GM18511 (cell line): ENCODE measurements around the gene PLCH2.
"Not testable (repeated sequence)": the region's sequence is repeated elsewhere in the genome, so short reads cannot be mapped to it uniquely, and the experiment has no call there.

Experiments used
- ATAC-seq: cut with Tn5 transposase; IDR thresholded peaks from one replicate; pipeline ENCODE4 v1.9.1; 2021; ENCODE audit warnings: mild to moderate bottlenecking, moderate library complexity; ENCODE audit not compliant: unreplicated experiment

PLCH2 gene

GRCh38 chr1:2442661-2443060 is 33.4 kb upstream of the PLCH2 start:
- no peak for ATAC-seq

GRCh38 chr1:2443277-2444137 is 32.6 kb upstream of the PLCH2 start:
- ATAC-seq, result no peak

GRCh38 chr1:2444138-2444591 is 31.9 kb upstream of the PLCH2 start:
- no peak for ATAC-seq

GRCh38 chr1:2445162-2445822 is 30.8 kb upstream of the PLCH2 start:
- no peak for ATAC-seq

GRCh38 chr1:2445823-2446215 is 30.3 kb upstream of the PLCH2 start:
- no peak for ATAC-seq

- ATAC-seq, result no peak
Observed at GRCh38 chr1:2446394-2446793, 29.7 kb upstream of the PLCH2 start.

- ATAC-seq, result no peak
Observed at GRCh38 chr1:2446861-2447260, 29.2 kb upstream of the PLCH2 start.

GRCh38 chr1:2447276-2448097 is 28.6 kb upstream of the PLCH2 start:
- no peak for ATAC-seq

GRCh38 chr1:2448098-2448445 is 28.0 kb upstream of the PLCH2 start:
- no peak for ATAC-seq

- no peak for ATAC-seq
Observed at GRCh38 chr1:2449636-2450454, 26.2 kb upstream of the PLCH2 start.

- no peak for ATAC-seq
Observed at GRCh38 chr1:2451741-2452140, 24.3 kb upstream of the PLCH2 start.

GRCh38 chr1:2452201-2452931 is 23.7 kb upstream of the PLCH2 start:
- no peak for ATAC-seq

- no peak for ATAC-seq
Observed at GRCh38 chr1:2452932-2453315, 23.2 kb upstream of the PLCH2 start.

- ATAC-seq, result no peak
Observed at GRCh38 chr1:2454227-2454626, 21.9 kb upstream of the PLCH2 start.

GRCh38 chr1:2455757-2456156 is 20.3 kb upstream of the PLCH2 start:
- ATAC-seq, result no peak

GRCh38 chr1:2457444-2457843 is 18.6 kb upstream of the PLCH2 start:
- no peak for ATAC-seq

GRCh38 chr1:2458687-2459086 is 17.4 kb upstream of the PLCH2 start:
- no peak for ATAC-seq

GRCh38 chr1:2459102-2459753 is 16.9 kb upstream of the PLCH2 start:
- not testable (repeated sequence) for ATAC-seq

- no peak for ATAC-seq
Observed at GRCh38 chr1:2459757-2460156, 16.3 kb upstream of the PLCH2 start.

- ATAC-seq, result no peak
Observed at GRCh38 chr1:2460203-2460602, 15.9 kb upstream of the PLCH2 start.
